ENCODE measurements around the gene EIF5. TPM values are rescaled to one million over a fixed set of nuclear protein-coding genes. Genes with fewer than 3 reads are reported as not detected.

EIF5 gene
- total RNA-seq, 6 experiments from 2014 or later, result 186 to 357 (median 215) TPM

- DNase-seq (no peak), ATAC-seq (peak in 1 of 4 donors; percentile 61)
- Histone ChIP-seq H3K4me1 (no peaks in the 10 kb centered on the region), H3K36me3 (no peaks in the 10 kb centered on the region), H3K27me3 (no peaks in the 10 kb centered on the region), H3K27ac (no peak overlapping the region), H3K4me3 (no peak overlapping the region), H3K9me3 (no peaks in the 10 kb centered on the region)
- TF ChIP-seq CTCF (IDR thresholded peaks at IDR 0.05), result no peak
- TF ChIP-seq POLR2A (IDR thresholded peaks at IDR 0.05), result no peak
- intact Hi-C loops (cut with DNase I), result loop anchor here (10.0 kb wide), 2 partner anchors 101 to 221 kb away; no protein-coding TSS in a partner anchor
Observed at GRCh38 chr14:103296007-103296406, 38.0 kb upstream of the EIF5 start.

- Histone ChIP-seq H3K36me3 (no peaks in the 10 kb centered on the region), H3K9me3 (no peaks in the 10 kb centered on the region), H3K27me3 (no peaks in the 10 kb centered on the region), H3K4me3 (no peak overlapping the region), H3K27ac (no peak overlapping the region), H3K4me1 (no peaks in the 10 kb centered on the region)
- TF ChIP-seq CTCF (IDR thresholded peaks at IDR 0.05) (no peak), POLR2A (IDR thresholded peaks at IDR 0.05) (no peak)
- WGBS (ENCODE audit: insufficient coverage, low coverage, low lambda C conversion rate, missing lambda C conversion rate), result 55% methylated on average over 5 of the region's 12 CpGs
- peak in 1 of 3 donors; percentile 35 for DNase-seq
- intact Hi-C loops (cut with DNase I), result loop anchor here (10.0 kb wide), 2 partner anchors 102 to 222 kb away; no protein-coding TSS in a partner anchor
- ATAC-seq, result no peak
Observed at GRCh38 chr14:103296987-103297386, 37.0 kb upstream of the EIF5 start.

- WGBS (ENCODE audit: insufficient coverage, low coverage, low lambda C conversion rate, missing lambda C conversion rate), result 86% methylated on average over 1 of the region's 1 CpG
- TF ChIP-seq CTCF (IDR thresholded peaks at IDR 0.05) (peak; percentile 8 to 16 (median 14)), POLR2A (IDR thresholded peaks at IDR 0.05) (no peak)
- no peaks in the 10 kb centered on the region for H3K4me1 ChIP-seq
Observed at GRCh38 chr14:103298620-103299019, 35.4 kb upstream of the EIF5 start.

GRCh38 chr14:103301512-103302354 lies 32.3 kb upstream of the EIF5 start:
- H3K27me3 ChIP-seq, result no peaks in the 10 kb centered on the region
- no peaks in the 10 kb centered on the region for H3K9me3 ChIP-seq
- no peaks in the 10 kb centered on the region for H3K36me3 ChIP-seq
- no peak overlapping the region for H3K4me3 ChIP-seq
- no peak for TF ChIP-seq CTCF (IDR thresholded peaks at IDR 0.05)
- no peak for TF ChIP-seq POLR2A (IDR thresholded peaks at IDR 0.05)
- intact Hi-C loops (cut with DNase I), result no loop called here
- H3K4me1 ChIP-seq, result no peaks in the 10 kb centered on the region
- 79% methylated on average over 8 of the region's 11 CpGs for WGBS (ENCODE audit: insufficient coverage, low coverage, low lambda C conversion rate, missing lambda C conversion rate)
- no peak overlapping the region for H3K27ac ChIP-seq
- ATAC-seq, result peak in 1 of 4 donors; percentile 41
- peak in 1 of 3 donors; percentile 44 for DNase-seq

More at GRCh38 chr14:103298620-103299019, 35.4 kb upstream of the EIF5 start:
- Histone ChIP-seq H3K27me3 (no peaks in the 10 kb centered on the region), H3K9me3 (no peaks in the 10 kb centered on the region), H3K36me3 (no peaks in the 10 kb centered on the region), H3K4me3 (no peak overlapping the region), H3K27ac (no peak overlapping the region)
- ATAC-seq, result peak in 2 of 4 donors; percentile 29 to 58
- no peak for DNase-seq
- intact Hi-C loops (cut with DNase I), result loop anchor here (10.0 kb wide), 2 partner anchors 104 to 224 kb away; no protein-coding TSS in a partner anchor

All from right lobe of liver (tissue), 6 donors.